ENCODE measurements around the gene ACOT4.

Gene ACOT4

DNA sequence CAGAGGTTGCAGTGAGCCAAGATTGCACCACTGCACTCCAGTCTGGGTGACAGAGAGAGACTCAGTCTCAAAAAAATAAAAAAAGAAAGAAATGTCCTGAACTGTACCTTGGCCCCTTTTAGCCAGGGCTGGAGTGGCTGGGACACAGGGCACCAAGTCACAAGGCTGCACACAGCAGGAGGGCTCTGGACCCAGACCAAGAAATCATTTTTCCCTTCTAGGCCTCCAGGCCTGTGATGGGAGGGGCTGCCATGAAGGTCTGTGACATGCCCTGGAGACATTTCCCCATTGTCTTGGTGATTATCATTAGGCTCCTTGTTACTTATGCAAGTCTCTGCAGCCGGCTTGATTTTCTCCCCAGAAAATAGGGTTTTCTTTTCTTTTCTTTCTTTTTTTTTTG is 15.6 kb downstream of the ACOT4 start:
- H3K36me3 Mint-ChIP-seq = no peaks in the 10 kb centered on the region
- peaks cover 1% of the 10 kb centered on the region for H3K4me1 Mint-ChIP-seq (ENCODE audit: low read depth)
- H3K4me3 Mint-ChIP-seq = no peak overlapping the region
- H3K27me3 Mint-ChIP-seq = no peaks in the 10 kb centered on the region
- H3K9me3 Mint-ChIP-seq (ENCODE audit: low read depth) = no peaks in the 10 kb centered on the region
- no peak overlapping the region for H3K27ac Mint-ChIP-seq

DNA sequence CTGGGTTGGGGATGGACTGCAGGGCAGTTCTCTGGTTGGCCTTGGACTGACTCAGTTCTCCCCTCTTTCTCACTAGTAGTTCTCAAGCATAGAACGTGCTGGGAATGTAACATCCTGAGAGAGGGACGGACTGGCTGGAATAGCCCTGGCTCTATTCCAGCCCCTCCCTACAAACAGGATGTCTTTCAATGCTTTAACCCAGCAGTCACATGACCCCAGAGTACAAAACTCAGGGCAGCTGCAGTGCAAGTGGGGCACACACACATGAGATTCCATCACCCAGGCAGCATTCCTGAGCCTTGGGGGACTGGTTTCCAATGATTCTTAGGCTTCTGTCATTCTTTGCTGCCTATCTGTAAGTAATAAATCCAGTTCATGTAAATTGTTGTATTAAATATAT is 19.0 kb downstream of the ACOT4 start:
- H3K9me3 Mint-ChIP-seq (ENCODE audit: low read depth) = no peaks in the 10 kb centered on the region
- H3K4me1 Mint-ChIP-seq (ENCODE audit: low read depth) = peaks cover 4% of the 10 kb centered on the region
- H3K27me3 Mint-ChIP-seq = no peaks in the 10 kb centered on the region
- no peak overlapping the region for H3K27ac Mint-ChIP-seq
- no peak overlapping the region for H3K4me3 Mint-ChIP-seq
- no peaks in the 10 kb centered on the region for H3K36me3 Mint-ChIP-seq

DNA sequence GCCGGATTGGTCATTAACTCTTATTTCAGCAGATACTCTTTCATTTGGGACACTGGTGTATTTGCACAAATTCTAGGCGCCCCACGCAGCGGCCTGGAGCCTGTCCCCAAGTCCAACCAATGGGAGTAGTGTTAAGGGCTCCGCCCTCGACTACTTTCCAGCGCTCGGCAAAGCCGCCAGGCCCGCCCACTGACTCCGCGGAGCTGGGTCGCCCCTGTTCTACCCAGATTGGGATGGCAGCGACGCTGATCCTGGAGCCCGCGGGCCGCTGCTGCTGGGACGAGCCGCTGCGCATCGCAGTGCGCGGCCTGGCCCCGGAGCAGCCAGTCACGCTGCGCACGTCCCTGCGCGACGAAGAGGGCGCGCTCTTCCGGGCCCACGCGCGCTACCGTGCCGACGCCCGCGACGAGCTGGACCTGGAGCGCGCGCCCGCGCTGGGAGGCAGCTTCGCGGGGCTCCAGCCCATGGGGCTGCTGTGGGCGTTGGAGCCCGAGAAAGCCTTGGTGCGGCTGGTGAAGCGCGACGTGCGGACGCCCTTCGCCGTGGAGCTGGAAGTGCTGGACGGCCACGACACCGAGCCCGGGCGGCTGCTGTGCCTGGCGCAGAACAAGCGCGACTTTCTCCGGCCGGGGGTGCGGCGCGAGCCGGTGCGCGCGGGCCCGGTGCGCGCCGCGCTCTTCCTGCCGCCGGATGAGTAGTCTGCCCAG is 20.8 kb downstream of the ACOT4 start, which contains the start of gene ACOT6:
Gene ACOT6 (plus strand): TSS at position 179 of the 707 bp plus-strand sequence. CDS start 55 bp downstream, at position 234.
- peak within 1 kb of the TSS; percentile 84 for H3K4me3 Mint-ChIP-seq
- no peaks in the 10 kb centered on the region for H3K36me3 Mint-ChIP-seq
- no peak within 1 kb of the TSS for H3K27ac Mint-ChIP-seq
- no peaks in the 10 kb centered on the region for H3K27me3 Mint-ChIP-seq
- H3K4me1 Mint-ChIP-seq (ENCODE audit: low read depth) = peaks cover 4% of the 10 kb centered on the region
- H3K9me3 Mint-ChIP-seq (ENCODE audit: low read depth) = no peaks in the 10 kb centered on the region

DNA sequence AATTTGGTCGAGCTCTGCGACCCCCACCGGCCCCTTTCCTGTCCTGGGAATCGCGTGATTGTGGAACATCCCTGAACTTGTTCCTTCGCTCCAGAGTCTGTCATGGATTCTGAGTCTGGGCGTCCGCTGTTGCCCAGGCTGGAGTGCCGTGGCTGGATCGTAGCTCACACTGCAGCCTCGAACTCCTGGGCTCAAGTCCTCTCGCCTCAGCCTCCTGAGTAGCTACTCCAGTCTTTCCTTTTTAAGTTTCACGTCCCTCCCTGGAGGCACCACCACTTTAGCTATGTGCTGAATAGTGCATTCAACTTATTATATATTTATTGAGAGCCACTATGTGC is 21.3 kb downstream of the ACOT4 start:
- H3K4me3 Mint-ChIP-seq = peak overlapping the region; percentile 84
- H3K4me1 Mint-ChIP-seq (ENCODE audit: low read depth) = peaks cover 4% of the 10 kb centered on the region
- H3K27me3 Mint-ChIP-seq = no peaks in the 10 kb centered on the region
- H3K9me3 Mint-ChIP-seq (ENCODE audit: low read depth) = no peaks in the 10 kb centered on the region
- no peak overlapping the region for H3K27ac Mint-ChIP-seq
- no peaks in the 10 kb centered on the region for H3K36me3 Mint-ChIP-seq

DNA sequence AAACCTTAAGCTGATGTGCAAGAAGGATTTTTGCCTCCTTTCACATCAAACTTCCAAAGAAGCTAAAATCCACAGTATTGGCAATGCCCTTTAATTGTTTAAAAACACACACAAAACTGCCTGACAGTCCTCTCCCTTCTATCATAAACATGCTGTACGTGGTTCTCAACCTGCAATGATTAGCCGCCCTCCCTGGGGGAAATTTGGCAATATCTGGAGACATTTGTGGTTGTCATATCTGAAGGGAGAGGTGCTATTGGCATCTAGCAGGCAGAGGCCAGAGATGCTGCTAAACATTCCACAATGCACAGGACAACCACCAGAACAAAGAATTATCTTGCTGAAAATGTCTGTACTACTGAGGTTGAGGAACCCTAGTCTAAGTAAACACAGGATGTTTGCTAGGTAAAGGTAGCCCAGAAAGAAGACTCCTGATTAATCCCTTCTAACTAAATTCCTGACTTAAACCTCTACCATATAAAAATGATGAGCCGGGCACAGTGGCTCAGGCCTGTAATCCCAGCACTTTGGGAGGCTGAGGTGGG is 21.8 kb downstream of the ACOT4 start:
- Mint-ChIP-seq H3K36me3 (no peaks in the 10 kb centered on the region), H3K9me3 (ENCODE audit: low read depth) (no peaks in the 10 kb centered on the region), H3K4me3 (peak overlapping the region; percentile 84), H3K27me3 (no peaks in the 10 kb centered on the region), H3K4me1 (ENCODE audit: low read depth) (peaks cover 4% of the 10 kb centered on the region), H3K27ac (no peak overlapping the region)

DNA sequence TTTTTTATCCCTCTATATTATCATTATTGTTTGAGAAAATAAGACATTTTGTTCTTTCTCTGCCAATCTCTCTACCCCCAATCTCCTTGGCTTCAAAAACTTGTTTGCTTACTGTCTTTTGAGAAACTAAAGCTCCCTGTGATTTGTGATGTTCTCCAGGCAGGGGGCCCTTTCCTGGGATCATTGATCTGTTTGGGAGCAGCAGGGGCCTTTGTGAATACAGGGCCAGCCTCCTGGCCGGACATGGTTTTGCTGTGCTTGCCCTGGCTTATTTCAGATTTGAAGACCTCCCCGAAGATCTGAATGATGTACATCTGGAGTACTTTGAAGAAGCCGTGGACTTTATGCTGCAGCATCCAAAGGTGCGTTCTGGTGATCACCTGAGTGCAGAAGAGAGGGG is 25.2 kb downstream of the ACOT4 start:
- Mint-ChIP-seq H3K4me1 (ENCODE audit: low read depth) (peaks cover 4% of the 10 kb centered on the region), H3K27ac (no peak overlapping the region), H3K36me3 (no peaks in the 10 kb centered on the region), H3K4me3 (no peak overlapping the region), H3K9me3 (ENCODE audit: low read depth) (no peaks in the 10 kb centered on the region), H3K27me3 (no peaks in the 10 kb centered on the region)

DNA sequence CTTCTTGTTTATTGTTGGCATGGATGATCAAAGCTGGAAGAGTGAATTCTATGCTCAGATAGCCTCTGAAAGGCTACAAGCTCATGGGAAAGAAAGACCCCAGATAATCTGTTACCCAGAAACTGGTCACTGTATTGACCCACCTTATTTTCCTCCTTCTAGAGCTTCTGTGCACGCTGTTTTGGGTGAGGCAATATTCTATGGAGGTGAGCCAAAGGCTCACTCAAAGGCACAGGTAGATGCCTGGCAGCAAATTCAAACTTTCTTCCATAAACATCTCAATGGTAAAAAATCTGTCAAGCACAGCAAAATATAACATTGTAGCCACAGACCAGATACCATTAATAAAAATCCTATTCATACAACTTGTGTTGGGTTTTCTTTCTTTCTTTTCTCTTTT is 27.9 kb downstream of the ACOT4 start:
- Mint-ChIP-seq H3K4me1 (ENCODE audit: low read depth) (no peaks in the 10 kb centered on the region), H3K4me3 (no peak overlapping the region), H3K9me3 (ENCODE audit: low read depth) (no peaks in the 10 kb centered on the region), H3K36me3 (no peaks in the 10 kb centered on the region), H3K27ac (no peak overlapping the region), H3K27me3 (no peaks in the 10 kb centered on the region)

DNA sequence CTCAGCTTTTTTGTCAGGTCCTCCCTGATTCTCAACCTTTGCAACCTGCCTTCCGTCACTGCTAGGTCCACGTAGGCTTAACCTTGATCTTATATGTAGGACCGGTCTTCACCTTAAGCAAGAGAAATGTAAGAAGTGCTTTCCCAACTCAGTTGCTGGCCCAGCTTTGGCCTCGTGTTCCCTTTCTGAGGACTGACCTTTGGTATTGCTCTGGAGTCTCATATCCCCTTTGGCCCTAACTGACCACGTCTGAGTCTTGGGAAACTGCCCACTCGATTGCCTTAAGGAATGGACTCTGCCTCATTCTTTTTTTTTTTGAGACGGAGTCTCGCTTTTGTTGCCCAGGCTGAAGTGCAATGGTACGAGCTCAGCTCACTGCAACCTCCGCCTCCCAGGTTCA is 28.6 kb downstream of the ACOT4 start:
- H3K27me3 Mint-ChIP-seq = no peaks in the 10 kb centered on the region
- H3K27ac Mint-ChIP-seq = no peak overlapping the region
- no peaks in the 10 kb centered on the region for H3K36me3 Mint-ChIP-seq
- H3K9me3 Mint-ChIP-seq (ENCODE audit: low read depth) = no peaks in the 10 kb centered on the region
- no peaks in the 10 kb centered on the region for H3K4me1 Mint-ChIP-seq (ENCODE audit: low read depth)
- no peak overlapping the region for H3K4me3 Mint-ChIP-seq

DNA sequence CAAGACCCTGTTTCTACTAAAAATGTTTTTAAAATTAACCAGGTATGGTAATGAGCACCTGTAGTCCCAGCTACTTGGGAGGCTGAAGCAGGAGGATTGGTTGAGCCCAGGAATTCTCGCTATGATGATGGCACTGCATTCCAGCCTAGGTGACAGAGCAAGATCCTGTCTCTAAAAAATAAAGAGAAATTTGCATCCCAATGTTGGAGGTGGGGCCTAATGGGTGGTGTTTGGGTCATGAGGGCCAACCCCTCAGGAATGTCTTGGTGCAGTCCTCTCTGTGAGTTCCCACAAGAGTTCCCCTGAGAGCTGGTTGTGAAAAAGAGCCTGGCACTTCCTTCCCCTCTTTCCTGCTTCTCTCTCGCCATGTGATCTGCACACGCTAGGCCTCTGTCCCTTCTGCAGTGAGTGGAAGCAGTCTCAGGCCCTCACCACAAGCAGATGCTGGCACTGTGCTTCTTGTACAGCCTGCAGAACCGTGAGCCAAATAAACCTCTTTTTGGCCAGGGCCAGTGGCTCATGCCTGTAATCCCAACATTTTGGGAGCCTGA is 31.9 kb downstream of the ACOT4 start:
- Mint-ChIP-seq H3K4me3 (no peak overlapping the region), H3K4me1 (ENCODE audit: low read depth) (no peaks in the 10 kb centered on the region), H3K36me3 (no peaks in the 10 kb centered on the region), H3K27me3 (no peaks in the 10 kb centered on the region), H3K9me3 (ENCODE audit: low read depth) (no peaks in the 10 kb centered on the region), H3K27ac (no peak overlapping the region)

DNA sequence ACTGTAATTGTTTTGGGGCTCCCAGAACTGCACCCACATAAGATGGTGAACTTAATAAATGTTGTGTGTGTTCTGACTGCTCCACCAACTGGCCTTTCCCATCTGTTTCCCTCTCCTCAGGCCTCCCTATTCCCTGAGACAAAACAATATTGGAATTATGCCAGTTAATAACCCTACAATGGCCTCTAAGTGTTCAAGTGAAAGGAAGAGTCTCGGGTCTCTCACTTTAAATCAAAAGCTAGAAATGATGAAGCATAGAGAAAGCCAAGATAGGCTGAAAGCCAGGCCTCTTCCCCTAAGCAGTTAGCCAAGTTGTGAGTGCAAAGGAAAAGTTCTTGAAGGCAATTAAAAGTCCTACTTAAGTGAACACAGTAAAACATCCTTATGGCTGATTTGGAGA is 34.0 kb downstream of the ACOT4 start:
- no peak overlapping the region for H3K27ac Mint-ChIP-seq
- no peaks in the 10 kb centered on the region for H3K4me1 Mint-ChIP-seq (ENCODE audit: low read depth)
- H3K9me3 Mint-ChIP-seq (ENCODE audit: low read depth) = no peaks in the 10 kb centered on the region
- no peaks in the 10 kb centered on the region for H3K27me3 Mint-ChIP-seq
- no peaks in the 10 kb centered on the region for H3K36me3 Mint-ChIP-seq
- no peak overlapping the region for H3K4me3 Mint-ChIP-seq

DNA sequence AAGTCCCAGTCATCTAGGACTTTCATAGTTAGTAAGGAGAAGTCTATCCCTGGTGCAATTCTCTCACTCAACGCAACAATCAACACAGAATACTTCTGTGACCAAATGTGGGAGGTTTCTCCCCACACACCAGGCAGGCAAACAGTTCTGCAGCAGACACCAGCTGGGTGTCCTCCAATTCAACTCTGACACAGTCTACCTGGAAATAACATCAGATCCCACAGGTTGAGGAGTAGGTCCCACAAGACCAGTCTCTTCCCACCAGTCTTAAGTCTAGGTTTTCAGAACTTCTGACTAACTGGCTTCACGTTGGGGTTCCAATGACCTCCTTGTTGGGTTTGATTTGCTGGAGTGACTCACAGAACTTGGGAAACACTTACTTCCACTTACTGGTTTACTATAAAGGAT is 35.5 kb downstream of the ACOT4 start:
- H3K27ac Mint-ChIP-seq = no peak overlapping the region
- H3K9me3 Mint-ChIP-seq (ENCODE audit: low read depth) = no peaks in the 10 kb centered on the region
- no peaks in the 10 kb centered on the region for H3K36me3 Mint-ChIP-seq
- H3K27me3 Mint-ChIP-seq = no peaks in the 10 kb centered on the region
- no peak overlapping the region for H3K4me3 Mint-ChIP-seq
- no peaks in the 10 kb centered on the region for H3K4me1 Mint-ChIP-seq (ENCODE audit: low read depth)

DNA sequence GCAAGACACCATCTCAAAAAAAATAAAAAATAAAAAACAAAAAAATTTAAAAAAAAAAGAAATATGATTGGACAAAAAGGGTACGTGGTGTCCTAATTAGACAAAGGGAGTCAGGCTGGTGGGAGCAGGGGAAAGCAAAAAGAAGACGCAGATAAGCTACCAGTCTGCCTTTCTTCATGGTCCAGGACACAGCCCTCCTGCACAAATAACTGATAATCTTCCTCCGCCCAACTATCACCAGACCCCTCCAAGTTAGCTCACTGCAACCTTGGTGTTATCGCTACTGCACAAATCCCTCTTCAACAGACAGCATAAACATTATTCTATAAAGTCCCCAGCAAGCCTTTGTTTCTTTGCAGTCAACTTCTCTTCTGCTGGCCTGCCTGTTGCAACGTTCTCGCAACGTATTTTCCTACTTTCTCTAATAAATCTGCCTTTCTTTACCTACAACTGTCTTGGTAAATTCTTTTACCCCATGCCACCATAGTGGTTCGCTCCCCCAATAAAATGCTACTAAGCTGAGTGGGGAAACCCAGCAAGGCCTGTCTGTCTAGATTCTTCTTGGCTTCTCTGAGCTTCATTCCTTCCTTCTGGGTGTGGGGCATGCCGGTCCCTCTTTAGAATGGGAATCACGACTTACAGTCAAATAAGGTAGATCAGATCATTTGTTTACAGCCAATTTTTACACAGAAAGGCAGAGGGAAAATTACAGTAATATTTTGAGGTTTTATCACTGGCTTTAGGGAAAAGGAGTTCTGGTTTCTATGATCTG is 38.5 kb downstream of the ACOT4 start:
- Mint-ChIP-seq H3K27me3 (peaks cover 3% of the 10 kb centered on the region), H3K4me1 (ENCODE audit: low read depth) (peaks cover 6% of the 10 kb centered on the region), H3K4me3 (no peak overlapping the region)

DNA sequence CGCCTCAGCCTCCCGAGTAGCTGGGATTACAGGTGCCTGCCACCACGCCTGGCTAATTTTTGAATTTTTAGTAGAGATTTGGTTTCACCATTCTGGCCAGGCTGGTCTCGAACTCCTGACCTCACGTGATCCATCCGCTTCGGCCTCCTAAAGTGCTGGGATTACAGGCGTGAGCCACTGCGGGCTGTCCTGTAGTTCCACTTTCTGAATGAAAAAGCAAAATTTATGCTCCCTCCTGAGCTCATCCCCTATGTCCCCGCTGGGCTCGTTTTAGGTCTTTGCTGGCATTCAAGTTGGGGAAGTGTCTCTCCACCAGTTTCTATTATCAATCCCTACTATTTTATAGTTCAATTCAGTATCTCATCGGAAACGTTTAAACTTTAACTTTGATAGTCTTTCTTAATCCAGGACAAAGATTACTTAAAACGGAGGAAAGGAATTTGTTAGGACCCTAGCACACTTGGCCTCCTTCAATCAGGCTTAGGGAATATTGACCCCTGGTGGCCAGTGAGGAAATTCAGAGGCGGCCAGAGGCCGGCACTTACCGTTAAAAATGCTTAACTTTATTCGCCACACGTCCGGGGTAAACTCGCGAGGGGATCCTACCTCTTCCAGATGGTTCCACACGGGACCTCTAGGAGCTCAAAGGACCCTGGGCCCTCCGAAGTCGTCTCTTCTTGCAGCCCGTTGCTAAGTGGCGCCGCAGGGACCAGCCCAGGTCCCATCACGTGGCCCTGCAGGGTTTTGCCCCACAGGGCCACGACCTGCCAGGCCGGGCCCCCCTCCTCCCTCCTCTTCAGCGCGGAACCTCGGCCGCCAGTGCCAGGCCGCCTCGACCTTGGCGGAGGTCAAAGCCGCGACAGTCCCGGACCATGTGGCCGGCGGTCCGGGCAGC is 41.7 kb downstream of the ACOT4 start:
- H3K4me3 Mint-ChIP-seq = peak overlapping the region; percentile 76
- H3K27ac Mint-ChIP-seq = peak overlapping the region; percentile 41
- H3K27me3 Mint-ChIP-seq = peaks cover 3% of the 10 kb centered on the region
- peaks cover 6% of the 10 kb centered on the region for H3K4me1 Mint-ChIP-seq (ENCODE audit: low read depth)
- no peaks in the 10 kb centered on the region for H3K36me3 Mint-ChIP-seq
- no peaks in the 10 kb centered on the region for H3K9me3 Mint-ChIP-seq (ENCODE audit: low read depth)

More for the DNA sequence above, 38.5 kb downstream of the ACOT4 start:
- Mint-ChIP-seq H3K27ac (no peak overlapping the region), H3K9me3 (ENCODE audit: low read depth) (no peaks in the 10 kb centered on the region), H3K36me3 (no peaks in the 10 kb centered on the region)

DNA sequence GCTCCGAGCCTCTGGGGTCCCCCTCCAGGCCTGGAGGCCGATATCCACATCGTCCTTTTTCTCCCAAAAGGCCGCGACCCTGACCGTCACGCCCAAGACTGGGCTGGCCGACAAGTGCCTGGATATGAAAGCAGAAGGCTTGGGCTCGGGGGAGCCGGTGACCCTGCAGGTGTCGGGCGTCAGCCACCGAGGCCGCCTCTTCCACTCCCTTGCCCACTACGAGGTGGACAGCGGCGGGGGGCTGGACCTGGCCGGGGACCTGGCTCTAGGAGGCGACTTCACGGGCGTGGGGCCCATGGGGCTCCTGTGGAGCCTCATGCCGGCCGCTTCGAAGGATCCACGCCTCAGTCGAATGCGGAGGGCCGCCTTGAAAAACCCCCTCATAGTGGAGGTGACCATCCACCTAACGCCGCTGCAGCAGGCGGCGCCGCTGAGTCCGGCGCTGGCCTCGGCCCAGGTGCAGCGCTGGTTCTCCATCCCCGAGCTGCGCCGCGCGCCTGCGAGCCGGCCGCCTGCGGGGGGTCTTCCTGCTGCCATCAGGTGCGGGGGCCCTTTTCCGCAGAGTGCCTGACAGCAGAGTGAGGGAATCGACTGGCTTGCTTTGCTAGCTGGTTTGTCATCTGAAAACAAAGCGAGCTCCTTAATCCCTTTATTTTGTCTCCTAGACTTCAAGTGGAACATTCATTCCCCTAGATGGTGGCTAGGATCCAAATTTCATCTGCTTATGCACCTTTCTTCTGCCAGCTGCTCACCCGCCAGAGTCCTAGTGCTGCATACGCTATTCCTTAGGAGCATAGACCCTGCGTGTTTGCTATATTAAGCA is 42.5 kb downstream of the ACOT4 start:
- Mint-ChIP-seq H3K4me1 (ENCODE audit: low read depth) (peaks cover 11% of the 10 kb centered on the region), H3K9me3 (ENCODE audit: low read depth) (no peaks in the 10 kb centered on the region), H3K27me3 (peaks cover 3% of the 10 kb centered on the region), H3K4me3 (peak overlapping the region; percentile 76), H3K27ac (no peak overlapping the region), H3K36me3 (no peaks in the 10 kb centered on the region)
